ENCODE data around the gene MYDGF.

DNA sequence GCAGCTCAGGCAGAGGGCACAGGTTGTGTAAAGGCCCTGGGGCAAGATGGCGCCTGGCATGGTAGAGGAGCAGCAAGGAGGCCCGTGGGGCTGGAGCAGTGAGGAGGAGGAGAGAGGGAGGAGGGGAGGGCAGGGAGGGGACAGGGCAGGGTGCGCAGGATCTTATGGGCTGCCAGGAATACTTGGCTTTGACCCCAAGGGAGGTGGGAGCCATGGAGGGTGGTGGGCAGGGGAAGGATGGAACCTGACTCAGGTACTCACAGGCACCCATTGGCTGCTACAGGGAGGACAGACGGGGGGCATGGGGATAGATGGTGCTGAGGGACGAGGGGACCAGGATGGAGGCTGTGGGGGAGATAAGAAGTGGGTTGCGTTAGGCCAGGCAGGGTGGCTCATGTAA lies 27.5 kb downstream of the MYDGF start:
- no peak for TF ChIP-seq EZH2 (IDR thresholded peaks at IDR 0.05; ENCODE audit: insufficient read depth, poor library complexity, severe bottlenecking)
- no peak for TF ChIP-seq EZH2phosphoT487 (IDR thresholded peaks at IDR 0.05; ENCODE audit: insufficient read depth, low read depth)
